G401 (cell line): ENCODE data around the gene ANKRD2. TPM values are rescaled to one million over a fixed set of nuclear protein-coding genes. Genes with fewer than 3 reads are reported as not detected.
"Not testable (repeated sequence)": the region's sequence is repeated elsewhere in the genome, so short reads cannot be mapped to it uniquely, and the experiment has no call there.

Experiments used
- DNase-seq: peaks from one replicate; pipeline ENCODE4 v3.0.0-alpha.2; 2015; ENCODE audit warnings: low spot score
- in situ Hi-C: cut with HindIII; loops from 2 replicates; pipeline ENCODE4 v1.10.0; 2016; ENCODE audit warnings: low sequenced_read_pairs, mixed read lengths
- total RNA-seq: library from RNA; depleted of rRNA; stranded (reverse); fragments of >200 nt; shearing (Covaris generic); gene quantifications from 2 replicates; pipeline ENCODE4 v1.2.3, GENCODE V29; 2014

ANKRD2 gene
- total RNA-seq, 1 experiment from 2014 or later: 0.41 TPM

DNA sequence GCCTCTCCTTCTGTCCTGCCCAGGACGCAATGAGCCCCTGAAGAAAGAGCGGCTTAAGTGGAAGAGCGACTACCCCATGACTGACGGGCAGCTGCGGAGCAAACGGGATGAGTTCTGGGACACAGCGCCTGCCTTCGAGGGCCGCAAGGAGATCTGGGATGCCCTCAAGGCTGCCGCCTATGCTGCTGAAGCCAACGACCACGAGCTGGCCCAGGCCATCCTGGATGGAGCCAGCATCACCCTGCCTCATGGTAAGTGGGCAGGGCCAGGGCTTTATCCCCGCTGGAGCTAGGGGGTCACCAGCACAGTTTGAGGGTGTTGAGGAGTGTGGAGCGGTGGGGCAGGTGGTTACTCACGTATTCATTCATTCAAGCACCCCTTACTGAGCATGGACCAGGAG is 4.7 kb upstream of the ANKRD2 start:
- DNase-seq: no peak
- in situ Hi-C loops: no loop called here

- in situ Hi-C loops: no loop called here
- peak; percentile 30 for DNase-seq
These were observed 2.3 kb upstream of the ANKRD2 start for GRCh38 chr10:97570146-97570788.

DNA sequence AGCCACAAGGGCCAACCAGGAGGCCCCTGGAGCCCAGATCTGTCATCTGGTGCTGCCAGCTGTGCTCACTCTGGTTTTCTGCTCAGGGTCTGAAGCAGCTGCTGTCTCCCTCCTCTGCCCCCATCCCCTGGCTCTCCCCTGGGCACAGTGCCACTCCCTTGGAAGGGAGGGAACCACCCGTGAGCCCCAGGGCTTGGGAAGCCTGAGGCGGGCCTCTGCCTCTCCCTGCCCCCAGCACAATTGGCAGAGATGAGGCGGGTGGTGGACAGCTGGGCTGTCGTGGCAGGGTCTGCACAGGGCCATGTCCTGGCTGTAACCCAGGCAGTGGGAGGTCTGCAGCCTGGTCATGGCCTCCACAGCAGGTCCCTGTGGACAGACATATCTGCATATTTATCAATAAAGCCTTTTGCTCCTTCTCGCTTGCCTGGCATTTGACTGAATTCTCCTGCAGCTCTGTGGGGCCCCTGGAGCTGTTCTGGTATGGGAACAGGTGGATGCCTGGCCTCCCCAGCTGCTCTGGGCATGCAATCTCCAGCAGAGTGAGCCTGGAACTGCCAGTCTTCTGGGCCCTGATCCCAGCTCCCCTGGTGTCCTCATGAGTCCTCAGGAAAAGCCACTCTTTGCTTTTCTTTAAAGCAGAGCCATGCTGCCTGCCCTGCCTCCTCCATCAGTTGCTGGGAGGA is 1.6 kb upstream of the ANKRD2 start:
- peak; percentile 95 for DNase-seq
- in situ Hi-C loops: no loop called here

GRCh38 chr10:97571622-97572021 is 957 bp upstream of the ANKRD2 start:
- in situ Hi-C loops: no loop called here
- DNase-seq: peak; percentile 66

GRCh38 chr10:97573021-97573420 is 442 bp downstream of the ANKRD2 start:
- in situ Hi-C loops: no loop called here
- DNase-seq: no peak

DNA sequence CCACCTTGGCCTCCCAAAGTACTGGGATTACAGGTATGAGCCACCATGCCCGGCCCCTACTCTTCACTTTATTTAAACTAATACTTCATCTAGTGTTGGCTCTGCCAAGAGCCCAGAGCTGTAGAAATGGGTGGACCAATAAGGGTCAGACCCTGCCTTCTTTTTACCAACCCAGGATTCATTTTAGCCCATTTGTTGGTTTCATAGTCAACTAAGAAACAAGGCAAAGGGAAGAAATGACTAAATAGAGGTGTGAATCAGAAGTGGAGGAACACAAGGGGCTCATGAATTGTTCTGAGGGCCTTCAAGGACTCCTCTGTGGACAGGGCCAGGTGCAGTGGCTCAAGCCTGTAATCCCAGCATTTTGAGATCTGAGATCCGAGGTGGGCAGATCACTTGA is 1.1 kb downstream of the ANKRD2 start:
- no peak for DNase-seq
- in situ Hi-C loops: no loop called here

DNA sequence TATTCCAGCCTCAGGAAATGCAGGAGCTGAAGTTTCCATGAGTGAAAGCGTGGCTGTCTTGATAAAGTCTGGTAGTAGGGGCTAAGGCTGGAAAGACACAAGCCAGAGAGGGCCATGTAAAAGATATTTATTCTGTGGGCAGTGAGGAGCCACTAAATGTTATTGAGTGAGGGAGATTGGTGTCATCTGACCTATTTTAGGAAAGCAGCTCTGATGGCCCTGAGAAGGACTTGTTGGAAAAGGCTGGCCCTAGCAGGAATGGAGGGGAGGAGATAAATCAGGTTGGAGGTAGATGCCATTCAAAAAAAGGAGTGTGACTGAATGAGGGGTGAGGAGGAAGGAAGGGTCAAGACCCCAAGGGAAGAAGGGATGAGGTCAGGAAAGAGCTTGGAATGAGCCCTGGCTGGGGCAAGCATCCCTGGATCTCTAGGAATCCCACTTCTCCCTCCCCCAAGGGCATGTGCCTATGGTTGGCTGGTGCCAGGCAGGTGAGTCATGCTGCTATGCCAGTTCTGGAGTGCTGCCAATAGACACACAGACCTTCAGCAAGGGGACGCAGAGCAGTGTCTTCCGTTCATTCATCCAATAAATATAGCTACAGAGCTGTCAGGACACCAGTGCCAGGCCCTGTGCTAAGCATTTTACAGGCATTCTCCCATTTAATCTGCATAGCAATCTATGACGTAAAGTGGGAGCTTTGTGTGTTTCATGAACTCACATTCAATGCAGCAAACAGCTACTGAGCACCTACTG is 2.0 kb downstream of the ANKRD2 start:
- in situ Hi-C loops: no loop called here
- peak; percentile 96 for DNase-seq

DNA sequence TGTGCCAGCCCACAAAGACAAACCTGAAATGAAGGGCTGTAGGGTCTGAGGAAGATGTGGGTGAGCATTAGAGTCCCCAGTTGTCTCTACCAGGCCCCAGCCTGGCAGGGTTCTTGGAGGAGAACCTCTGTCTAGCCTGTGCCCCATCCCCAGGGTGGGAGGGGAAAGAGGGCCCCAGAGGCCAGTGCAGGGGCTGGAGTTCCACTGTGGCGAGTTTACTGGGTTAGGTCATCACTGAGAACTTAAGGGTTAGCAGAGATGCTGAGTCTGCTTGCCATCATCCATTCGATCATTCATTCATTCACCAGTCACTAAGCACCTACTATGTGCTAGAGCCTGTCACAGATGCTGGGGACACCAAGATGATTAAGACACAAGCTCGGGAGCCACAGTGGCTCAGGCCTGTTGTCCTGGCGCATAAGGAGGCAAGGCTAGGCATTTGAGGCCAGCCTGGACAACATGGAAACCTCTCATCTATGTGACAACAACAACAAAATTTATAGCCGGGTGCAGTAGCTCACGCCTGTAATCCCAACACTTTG is 2.6 kb downstream of the ANKRD2 start:
- DNase-seq: no peak
- in situ Hi-C loops: no loop called here

DNA sequence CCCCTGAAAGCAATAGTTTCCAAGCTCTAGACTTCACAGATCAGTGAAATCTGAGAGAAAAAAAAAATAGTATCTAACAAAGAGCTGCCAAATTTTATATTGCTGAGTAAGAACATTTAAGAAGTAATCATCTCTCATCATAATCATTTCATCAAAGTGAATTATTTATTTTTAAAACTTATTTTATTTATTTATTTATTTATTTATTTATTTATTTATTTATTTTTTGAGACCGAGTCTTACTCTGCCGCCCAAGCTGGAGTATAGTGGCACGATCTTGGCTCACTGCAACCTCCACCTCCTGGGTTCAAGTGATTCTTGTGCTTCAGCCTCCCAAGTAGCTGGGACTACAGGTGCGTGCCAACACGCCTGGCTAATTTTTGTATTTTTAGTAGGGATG is 3.9 kb downstream of the ANKRD2 start:
- in situ Hi-C loops, DNase-seq: not testable (repeated sequence)

- in situ Hi-C loops: no loop called here
- no peak for DNase-seq
These were observed 5.1 kb downstream of the ANKRD2 start for GRCh38 chr10:97577701-97578100.

- in situ Hi-C loops: no loop called here
- no peak for DNase-seq
These were observed 5.7 kb downstream of the ANKRD2 start for GRCh38 chr10:97578171-97578844.

DNA sequence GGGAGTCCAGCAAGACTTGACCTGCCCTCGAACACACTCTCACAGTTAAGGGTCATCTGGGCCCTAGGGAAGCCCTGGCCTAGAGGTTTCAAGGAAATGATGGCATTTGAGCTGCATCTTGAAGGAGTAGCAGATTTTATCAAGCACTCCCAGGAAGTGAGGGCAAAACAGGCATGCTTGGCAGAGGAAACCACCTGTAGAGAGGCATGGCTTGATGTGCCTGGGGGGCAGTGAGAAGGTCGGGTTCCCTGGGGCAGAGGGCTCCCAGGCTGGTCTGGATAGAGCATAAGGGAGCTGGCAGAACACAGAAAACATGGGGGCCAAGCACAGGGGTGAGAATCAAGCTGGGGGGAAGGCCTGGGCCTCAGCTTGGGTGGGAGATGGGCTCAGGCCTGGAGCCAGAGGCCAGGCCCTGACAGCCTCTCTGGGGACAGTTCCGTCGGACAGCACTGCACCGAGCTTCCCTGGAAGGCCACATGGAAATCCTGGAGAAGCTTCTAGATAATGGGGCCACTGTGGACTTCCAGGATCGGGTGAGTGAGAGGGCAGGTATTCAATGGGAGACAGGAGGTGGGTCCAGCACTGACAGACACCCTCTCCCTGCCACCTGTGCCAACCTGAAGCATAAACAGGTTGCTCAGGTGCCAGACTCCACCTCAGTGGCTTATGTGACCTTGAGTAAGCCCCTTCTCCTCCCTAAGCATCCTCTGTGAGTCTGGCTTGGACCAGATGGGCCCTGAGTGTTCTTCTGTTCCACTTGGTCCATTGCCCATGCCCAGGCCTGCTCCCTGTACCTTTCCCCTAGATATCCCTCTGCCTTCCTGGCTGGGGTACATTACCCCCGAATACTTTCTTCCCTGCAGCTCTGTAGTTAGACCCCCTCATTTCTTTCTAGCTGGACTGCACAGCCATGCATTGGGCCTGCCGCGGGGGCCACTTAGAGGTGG is 8.1 kb downstream of the ANKRD2 start:
- in situ Hi-C loops: no loop called here
- peak; percentile 67 for DNase-seq

GRCh38 chr10:97582169-97582568 is 9.6 kb downstream of the ANKRD2 start:
- in situ Hi-C loops: no loop called here
- DNase-seq: no peak

DNA sequence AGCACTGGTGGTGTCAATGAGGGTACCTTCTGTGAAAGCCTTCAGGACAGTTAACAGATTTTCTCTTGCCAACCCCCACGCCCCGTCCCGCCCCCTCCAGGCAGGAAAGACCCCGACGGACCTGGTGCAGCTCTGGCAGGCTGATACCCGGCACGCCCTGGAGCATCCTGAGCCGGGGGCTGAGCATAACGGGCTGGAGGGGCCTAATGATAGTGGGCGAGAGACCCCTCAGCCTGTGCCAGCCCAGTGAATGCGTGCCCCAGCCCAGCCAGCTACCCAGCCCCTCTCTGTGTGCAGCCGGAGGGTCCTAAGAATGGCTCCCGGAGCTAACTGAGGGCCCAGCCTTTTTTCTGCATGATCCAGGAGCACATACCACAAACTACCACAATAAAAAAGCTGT is 10.9 kb downstream of the ANKRD2 start:
- DNase-seq: no peak
- in situ Hi-C loops: no loop called here

GRCh38 chr10:97584060-97584797 is 11.7 kb downstream of the ANKRD2 start, which contains the start of gene HOGA1:
Gene HOGA1 (plus strand): TSS chr10:97584389. CDS start chr10:97584704, 315 bp downstream.
- in situ Hi-C loops: no loop called here
- DNase-seq: peak; percentile 100

GRCh38 chr10:97584798-97585438 is 12.3 kb downstream of the ANKRD2 start:
- in situ Hi-C loops: no loop called here
- DNase-seq: no peak

DNA sequence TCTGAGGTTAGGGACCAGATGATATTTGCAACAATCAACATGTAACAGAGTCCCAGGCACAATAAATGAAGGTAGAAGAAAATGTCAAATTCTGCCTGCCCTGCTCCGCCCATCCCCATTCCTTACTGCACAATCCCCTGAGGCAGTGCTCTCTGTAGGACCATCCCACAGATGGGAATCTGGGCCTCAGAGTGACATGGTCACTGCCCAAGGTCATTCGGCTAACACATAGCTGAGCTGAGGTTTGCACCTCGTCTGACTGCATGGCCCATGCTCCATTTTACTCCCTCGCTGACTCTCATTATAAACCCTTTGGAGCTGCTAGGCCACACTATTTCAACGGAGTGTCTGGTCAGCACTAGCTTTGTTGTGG is 12.8 kb downstream of the ANKRD2 start:
- in situ Hi-C loops: no loop called here
- no peak for DNase-seq
